Left hindlimb (tissue), 1 donor: ENCODE results near the gene CFAP126.
"Not testable (repeated sequence)": the region's sequence is repeated elsewhere in the genome, so short reads cannot be mapped to it uniquely, and the experiment has no call there.

Experiments used
- DNase-seq: peaks from one replicate; pipeline ENCODE4 v3.0.0-alpha.2; 2018

The CFAP126 gene, protein sequence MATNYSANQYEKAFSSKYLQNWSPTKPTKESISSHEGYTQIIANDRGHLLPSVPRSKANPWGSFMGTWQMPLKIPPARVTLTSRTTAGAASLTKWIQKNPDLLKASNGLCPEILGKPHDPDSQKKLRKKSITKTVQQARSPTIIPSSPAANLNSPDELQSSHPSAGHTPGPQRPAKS

GRCh38 chr1:161367684-161368400, at the start of gene CFAP126:
TSS of gene CFAP126 (minus strand) at chr1:161367876. CDS start at chr1:161367868, 8 bp downstream.
- DNase-seq, result no peak

DNA sequence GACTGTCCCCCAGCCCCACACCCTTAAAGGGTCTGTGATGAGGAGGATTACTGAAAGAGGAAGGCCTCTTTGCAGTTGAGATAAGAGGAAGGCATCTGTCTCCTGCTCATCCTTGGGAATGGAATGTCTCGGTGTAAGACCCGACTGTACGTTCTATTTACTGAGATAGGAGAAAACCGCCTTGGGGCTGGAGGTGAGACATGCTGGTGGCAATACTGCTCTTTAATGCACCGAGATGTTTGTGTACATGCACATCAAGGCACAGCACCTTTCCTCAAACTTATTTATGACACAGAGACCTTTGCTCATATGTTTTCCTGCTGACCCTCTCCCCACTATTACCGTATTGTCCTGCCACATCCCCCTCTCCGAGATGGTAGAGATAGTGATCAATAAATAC, 45.4 kb upstream of the CFAP126 start:
- DNase-seq, result not testable (repeated sequence)

DNA sequence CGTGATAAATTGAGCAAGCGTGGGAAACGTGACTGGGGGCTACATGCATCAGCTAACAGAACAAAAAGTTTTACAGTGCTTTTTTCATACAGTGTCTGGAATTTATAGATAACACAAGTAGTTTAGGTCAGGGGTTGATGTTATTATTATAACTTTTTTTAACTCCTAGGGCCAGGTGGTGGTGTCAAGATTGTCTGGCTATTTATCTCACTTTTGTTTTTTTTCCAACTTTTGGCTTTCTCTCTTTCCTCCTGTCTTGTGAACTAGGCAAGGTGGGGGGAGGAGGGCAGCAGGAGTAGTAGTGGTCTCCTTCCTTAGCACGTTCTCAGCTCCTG, 42.9 kb upstream of the CFAP126 start:
- DNase-seq, result not testable (repeated sequence)

DNA sequence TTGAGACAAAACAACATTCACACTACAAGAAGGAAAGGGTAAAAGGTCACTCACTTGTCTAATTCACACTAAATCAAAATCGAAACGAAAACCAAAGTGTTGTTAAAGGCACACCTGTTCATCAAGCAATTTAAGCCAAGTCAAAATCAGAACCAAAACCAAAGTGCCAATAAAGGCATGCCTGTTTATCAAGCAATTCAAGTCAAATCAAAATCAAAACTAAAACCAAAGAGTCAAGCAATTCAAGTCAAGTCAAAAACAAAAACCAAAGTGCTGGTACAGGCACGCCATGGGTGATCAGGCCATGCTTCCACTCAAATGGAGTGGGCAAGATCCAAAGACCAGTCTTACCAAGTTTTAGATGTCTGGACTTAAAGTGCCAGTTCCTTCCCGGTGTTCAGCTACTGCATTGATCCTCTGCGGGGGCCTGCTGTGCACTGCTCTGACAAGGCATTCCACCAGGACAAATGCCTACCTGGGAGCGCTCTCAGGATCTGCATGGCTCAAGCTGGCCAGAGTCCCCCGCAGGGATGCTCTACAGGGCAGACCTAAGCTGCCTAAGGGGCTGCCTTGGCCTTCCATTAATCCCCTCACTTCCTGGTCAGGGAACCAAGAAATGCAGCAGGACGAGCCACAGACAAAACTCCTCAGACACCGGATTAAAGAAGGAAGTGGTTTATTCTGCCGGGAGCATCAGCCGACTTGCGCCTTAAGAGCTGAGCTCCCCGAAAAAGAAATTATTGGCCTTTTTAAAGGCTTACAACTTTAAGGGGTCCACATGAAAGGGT, 42.4 kb upstream of the CFAP126 start:
- DNase-seq, result not testable (repeated sequence)

- no peak for DNase-seq
Measured at GRCh38 chr1:161408429-161409052, 40.9 kb upstream of the CFAP126 start.

- DNase-seq, result no peak
Measured at GRCh38 chr1:161407451-161407985, 39.8 kb upstream of the CFAP126 start.

- not testable (repeated sequence) for DNase-seq
Measured at GRCh38 chr1:161406551-161406950, 38.9 kb upstream of the CFAP126 start.

DNA sequence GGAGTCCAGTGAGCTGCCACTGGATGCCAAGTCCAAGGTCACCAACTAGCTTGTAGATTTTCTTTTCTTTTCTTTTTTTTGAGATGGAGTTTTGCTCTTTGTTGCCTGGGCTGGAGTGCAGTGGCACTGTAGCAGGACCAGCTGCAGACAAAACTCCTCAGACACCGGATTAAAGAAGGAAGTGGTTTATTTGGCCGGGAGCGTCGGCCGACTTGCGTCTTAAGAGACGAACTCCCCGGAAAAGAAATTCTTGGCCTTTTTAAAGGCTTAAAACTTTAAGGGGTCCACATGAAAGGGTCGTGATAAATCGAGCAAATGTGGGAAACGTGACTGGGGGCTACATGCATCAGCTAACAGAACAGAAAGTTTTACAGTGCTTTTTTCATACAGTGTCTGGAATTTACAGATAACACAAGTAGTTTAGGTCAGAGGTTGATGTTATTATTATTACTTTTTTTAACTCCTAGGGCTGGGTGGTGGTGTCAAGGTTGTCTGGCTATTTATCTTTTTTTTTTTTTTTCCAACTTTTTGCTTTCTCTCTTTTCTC, 36.4 kb upstream of the CFAP126 start:
- no peak for DNase-seq

GRCh38 chr1:161402446-161402845, 34.8 kb upstream of the CFAP126 start:
- no peak for DNase-seq

DNA sequence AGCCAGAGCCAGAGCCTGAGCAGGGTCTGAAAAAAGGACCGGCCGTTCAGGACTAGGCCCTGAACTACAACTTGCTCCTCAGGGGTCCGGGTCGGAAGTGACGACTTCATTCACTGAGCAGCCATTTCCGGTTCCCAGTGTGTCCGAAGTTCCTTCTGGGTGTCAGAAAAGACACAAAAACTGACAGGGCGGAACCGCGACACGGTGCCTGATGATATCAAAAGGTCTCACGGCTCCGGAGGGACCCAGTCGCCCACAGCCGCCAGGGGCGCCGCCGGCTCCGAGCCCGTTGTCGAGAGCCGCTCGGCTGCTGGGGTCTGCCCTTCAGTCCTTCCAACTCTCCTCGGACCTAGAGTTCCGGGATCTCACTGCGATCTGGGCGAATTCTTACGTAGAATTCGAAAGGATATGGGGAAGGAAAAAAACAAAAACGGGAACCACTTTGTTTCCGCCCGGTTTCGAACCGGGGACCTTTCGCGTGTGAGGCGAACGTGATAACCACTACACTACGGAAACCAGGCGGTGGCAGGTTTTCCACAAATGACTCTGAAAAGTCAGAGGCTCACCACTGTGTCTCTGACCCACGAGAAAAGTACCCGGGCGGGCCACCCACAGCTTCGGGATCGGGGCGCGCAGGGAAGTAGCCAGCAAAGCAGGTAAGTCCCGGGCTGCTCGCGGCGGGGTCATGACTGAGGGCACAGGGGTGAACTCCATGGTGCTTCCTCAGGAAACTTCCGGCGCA, 31.8 kb upstream of the CFAP126 start:
- DNase-seq, result peak; percentile 93

- no peak for DNase-seq
Measured at GRCh38 chr1:161398900-161399256, 31.2 kb upstream of the CFAP126 start.

DNA sequence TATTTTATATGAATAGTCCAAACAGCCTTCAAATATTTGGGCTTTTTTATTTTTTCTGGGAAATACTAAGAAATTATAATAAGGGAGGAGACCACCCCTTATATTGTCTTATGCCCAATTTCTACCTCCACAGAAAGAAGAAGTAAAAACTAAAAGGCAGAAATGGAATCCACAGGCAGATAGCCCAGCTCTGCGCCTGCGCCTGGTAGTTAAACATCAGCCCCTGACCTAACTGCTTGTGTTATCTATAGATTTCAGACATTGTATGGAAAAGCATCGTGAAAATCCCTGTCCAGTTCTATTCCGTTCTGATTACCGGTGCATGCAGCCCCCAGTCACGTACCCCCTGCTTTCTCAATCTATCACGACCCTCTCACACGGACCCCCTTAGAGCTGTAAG, 29.4 kb upstream of the CFAP126 start:
- DNase-seq, result not testable (repeated sequence)

DNA sequence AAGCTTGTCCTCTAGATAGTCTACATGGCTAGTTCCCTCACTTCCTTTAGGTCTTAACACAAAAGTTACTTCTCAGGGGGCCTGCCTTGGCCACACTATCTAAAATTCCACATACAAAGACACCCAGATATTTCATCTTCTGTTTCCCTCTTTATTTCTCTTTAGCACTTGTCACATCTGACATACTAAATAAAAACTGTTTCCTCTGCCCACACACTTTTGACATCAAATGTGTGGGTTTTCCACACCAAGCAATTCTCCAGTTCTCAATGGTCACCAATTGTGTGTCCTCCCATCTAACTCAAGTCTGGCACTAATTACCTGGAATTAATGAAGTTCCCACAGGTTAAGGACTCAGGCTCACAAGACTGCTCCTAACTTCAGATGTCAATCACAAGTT, 25.5 kb upstream of the CFAP126 start:
- no peak for DNase-seq

- no peak for DNase-seq
Measured at GRCh38 chr1:161391611-161392010, 23.9 kb upstream of the CFAP126 start.

GRCh38 chr1:161391136-161391535, 23.5 kb upstream of the CFAP126 start:
- DNase-seq, result not testable (repeated sequence)

GRCh38 chr1:161390559-161390858, 22.8 kb upstream of the CFAP126 start:
- no peak for DNase-seq

GRCh38 chr1:161389691-161390558, 22.2 kb upstream of the CFAP126 start:
- DNase-seq, result peak; percentile 97

DNA sequence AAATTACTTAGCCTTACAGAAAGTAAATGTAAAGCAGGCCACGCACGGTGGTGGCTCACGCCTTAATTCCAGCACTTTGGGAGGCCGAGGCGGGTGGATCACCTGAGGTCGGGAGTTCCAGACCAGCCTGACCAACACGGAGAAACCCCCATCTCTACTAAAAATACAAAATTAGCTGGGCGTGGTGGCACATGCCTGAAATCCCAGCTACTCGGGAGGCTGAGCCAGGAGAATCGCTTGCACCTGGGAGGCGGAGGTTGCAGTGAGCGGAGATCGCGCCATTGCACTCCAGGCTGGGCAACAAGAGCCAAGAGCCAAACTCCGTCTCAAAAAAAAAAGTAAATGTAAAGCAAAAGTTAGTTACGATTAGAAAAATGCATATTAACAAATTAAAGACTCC, 21.5 kb upstream of the CFAP126 start:
- not testable (repeated sequence) for DNase-seq

- no peak for DNase-seq
Measured at GRCh38 chr1:161388639-161389038, 21.0 kb upstream of the CFAP126 start.

- no peak for DNase-seq
Measured at GRCh38 chr1:161382214-161383019, 14.7 kb upstream of the CFAP126 start.

- DNase-seq, result no peak
Measured at GRCh38 chr1:161381707-161382106, 14.0 kb upstream of the CFAP126 start.
